ENCODE data around the gene SIAH1.
"Not testable (repeated sequence)": the region's sequence is repeated elsewhere in the genome, so short reads cannot be mapped to it uniquely, and the experiment has no call there.

Gene SIAH1

DNA sequence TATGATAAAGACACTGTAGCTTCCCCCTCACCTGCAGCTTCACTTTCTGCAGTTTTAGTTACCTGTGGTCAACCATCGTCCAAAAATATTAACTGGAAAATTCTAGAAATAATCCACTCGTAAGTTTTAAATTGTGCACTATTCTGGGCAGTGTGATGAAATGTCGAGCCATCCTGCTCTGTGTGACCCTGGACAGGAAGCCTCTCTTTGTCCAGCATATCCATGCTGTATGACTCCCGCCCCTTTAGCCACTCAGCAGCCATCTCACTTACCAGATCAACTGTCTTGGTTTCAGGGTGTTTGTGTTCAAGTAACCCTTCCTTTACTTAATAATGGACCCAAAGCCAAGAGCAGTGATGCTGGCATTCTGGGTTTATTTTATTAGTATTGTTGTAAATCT is 56.1 kb downstream of the SIAH1 start:
- Histone ChIP-seq H3K4me3 (ENCODE audit: low read depth, low read length) (no peak overlapping the region), H3K36me3 (ENCODE audit: insufficient read depth, low read length) (no peaks in the 10 kb centered on the region), H3K79me2 (ENCODE audit: control insufficient read depth, insufficient read depth, low read length, unreplicated experiment) (no peaks in the 10 kb centered on the region), H3K4me1 (ENCODE audit: control insufficient read depth, insufficient read depth, low read length, unreplicated experiment) (no peaks in the 10 kb centered on the region), H3K27me3 (ENCODE audit: insufficient read depth, low read length) (no peaks in the 10 kb centered on the region), H3K27ac (ENCODE audit: low read depth, low read length) (no peak overlapping the region), H2AFZ (ENCODE audit: low read length, unreplicated experiment) (no peak overlapping the region)

DNA sequence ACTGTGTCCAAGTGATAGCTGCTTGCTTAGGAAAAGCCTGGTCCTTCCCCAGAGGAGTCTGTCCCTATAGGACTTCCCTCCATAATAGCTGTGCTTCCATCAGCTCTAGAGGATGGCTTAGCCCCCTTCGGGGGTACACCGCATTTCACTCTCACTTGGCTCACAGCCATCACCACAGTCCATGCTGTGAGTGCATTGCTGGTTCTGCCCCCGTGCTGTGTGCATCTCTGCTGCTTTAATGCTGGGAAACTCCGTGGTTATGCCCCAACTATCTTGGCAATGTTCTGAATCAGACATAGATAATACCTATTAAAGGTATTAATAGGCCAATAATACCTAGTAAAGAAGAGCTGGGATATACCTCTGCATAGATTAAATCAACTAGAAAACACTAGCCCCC is 58.3 kb downstream of the SIAH1 start:
- Histone ChIP-seq H3K4me3 (ENCODE audit: low read depth, low read length) (no peak overlapping the region), H3K27me3 (ENCODE audit: insufficient read depth, low read length) (no peaks in the 10 kb centered on the region), H3K27ac (ENCODE audit: low read depth, low read length) (no peak overlapping the region), H3K36me3 (ENCODE audit: insufficient read depth, low read length) (no peaks in the 10 kb centered on the region), H3K79me2 (ENCODE audit: control insufficient read depth, insufficient read depth, low read length, unreplicated experiment) (no peaks in the 10 kb centered on the region), H3K4me1 (ENCODE audit: control insufficient read depth, insufficient read depth, low read length, unreplicated experiment) (no peaks in the 10 kb centered on the region), H2AFZ (ENCODE audit: low read length, unreplicated experiment) (no peak overlapping the region)

DNA sequence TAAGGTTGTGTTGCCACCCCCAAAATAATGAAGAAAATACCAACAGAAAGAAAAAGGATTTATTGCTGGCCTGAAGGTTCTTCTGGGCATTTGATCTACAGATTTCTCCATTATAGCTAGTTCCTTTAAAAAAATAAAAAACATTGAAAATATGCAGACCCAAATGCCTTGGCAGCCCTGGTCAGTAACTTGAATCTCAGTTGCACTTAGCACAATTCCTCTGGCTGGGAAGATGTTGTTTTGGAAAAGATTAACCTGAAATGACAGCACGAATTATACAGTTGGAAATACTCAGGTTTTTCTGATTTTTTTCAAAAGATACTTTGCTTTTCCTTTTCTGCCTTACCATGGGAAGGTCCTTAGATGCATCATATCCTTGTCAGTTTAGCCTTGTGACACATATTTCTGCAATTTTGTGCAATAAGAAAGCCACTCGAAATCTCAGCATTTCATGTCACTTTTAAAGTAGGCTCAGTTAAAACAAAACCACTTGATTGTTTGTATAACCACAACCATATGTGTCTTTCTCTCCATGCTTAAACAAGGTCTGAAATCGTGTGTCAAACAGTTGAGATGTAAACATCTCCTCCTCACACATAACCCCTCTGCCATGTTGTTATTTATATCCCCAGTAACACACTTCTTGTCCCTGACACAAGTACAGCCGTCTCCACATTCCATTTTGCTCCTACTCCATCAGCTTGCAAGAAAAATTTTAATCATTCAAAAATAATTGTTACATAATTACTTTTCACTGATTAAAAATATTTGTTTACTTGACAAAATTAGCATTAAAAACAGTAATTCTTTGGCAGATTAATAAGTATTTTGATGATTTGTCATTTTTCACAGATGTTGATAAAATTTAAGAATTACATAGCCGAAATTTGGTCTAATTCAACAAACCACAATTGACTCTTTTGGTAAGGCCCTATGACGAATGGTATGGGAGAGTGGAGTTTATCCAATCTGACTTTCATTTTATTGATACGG is 61.1 kb downstream of the SIAH1 start:
- Histone ChIP-seq H3K4me3 (ENCODE audit: low read depth, low read length) (no peak overlapping the region), H3K79me2 (ENCODE audit: control insufficient read depth, insufficient read depth, low read length, unreplicated experiment) (no peaks in the 10 kb centered on the region), H3K4me1 (ENCODE audit: control insufficient read depth, insufficient read depth, low read length, unreplicated experiment) (peaks cover 10% of the 10 kb centered on the region), H3K27me3 (ENCODE audit: insufficient read depth, low read length) (no peaks in the 10 kb centered on the region), H3K27ac (ENCODE audit: low read depth, low read length) (no peak overlapping the region), H3K36me3 (ENCODE audit: insufficient read depth, low read length) (no peaks in the 10 kb centered on the region), H2AFZ (ENCODE audit: low read length, unreplicated experiment) (no peak overlapping the region)

- peaks cover 26% of the 10 kb centered on the region for H3K4me1 ChIP-seq (ENCODE audit: control insufficient read depth, insufficient read depth, low read length, unreplicated experiment)
- H3K27ac ChIP-seq (ENCODE audit: low read depth, low read length) = peak overlapping the region; percentile 75
- H3K4me3 ChIP-seq (ENCODE audit: low read depth, low read length) = no peak overlapping the region
- H3K79me2 ChIP-seq (ENCODE audit: control insufficient read depth, insufficient read depth, low read length, unreplicated experiment) = no peaks in the 10 kb centered on the region
- no peaks in the 10 kb centered on the region for H3K36me3 ChIP-seq (ENCODE audit: insufficient read depth, low read length)
- H3K27me3 ChIP-seq (ENCODE audit: insufficient read depth, low read length) = no peaks in the 10 kb centered on the region
- no peak overlapping the region for H2AFZ ChIP-seq (ENCODE audit: low read length, unreplicated experiment)
Observed at GRCh38 chr16:48321317-48322036, 63.7 kb downstream of the SIAH1 start.

DNA sequence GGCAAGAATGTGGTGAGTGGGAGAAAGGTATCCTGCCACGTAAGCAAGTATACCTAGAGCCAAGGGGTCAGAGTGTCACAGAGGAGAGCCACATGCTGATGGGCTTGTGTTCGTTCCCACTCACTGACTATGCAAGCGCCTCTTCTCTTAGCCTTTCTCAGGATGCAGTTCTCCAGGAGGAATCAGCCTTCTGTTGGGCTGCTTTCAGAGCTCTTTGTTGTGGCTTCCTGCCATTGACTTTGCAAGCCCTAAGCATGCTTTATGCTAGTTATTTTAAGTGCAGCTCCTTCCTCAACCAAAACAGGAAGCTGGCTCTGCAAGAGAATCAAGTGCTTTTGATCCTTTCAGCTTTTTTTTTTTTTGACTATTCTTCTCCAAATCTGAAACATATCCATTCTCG is 66.6 kb downstream of the SIAH1 start:
- no peak overlapping the region for H2AFZ ChIP-seq (ENCODE audit: low read length, unreplicated experiment)
- H3K4me1 ChIP-seq (ENCODE audit: control insufficient read depth, insufficient read depth, low read length, unreplicated experiment) = peaks cover 26% of the 10 kb centered on the region
- no peak overlapping the region for H3K27ac ChIP-seq (ENCODE audit: low read depth, low read length)
- H3K36me3 ChIP-seq (ENCODE audit: insufficient read depth, low read length) = no peaks in the 10 kb centered on the region
- H3K79me2 ChIP-seq (ENCODE audit: control insufficient read depth, insufficient read depth, low read length, unreplicated experiment) = no peaks in the 10 kb centered on the region
- H3K27me3 ChIP-seq (ENCODE audit: insufficient read depth, low read length) = no peaks in the 10 kb centered on the region
- H3K4me3 ChIP-seq (ENCODE audit: low read depth, low read length) = no peak overlapping the region

DNA sequence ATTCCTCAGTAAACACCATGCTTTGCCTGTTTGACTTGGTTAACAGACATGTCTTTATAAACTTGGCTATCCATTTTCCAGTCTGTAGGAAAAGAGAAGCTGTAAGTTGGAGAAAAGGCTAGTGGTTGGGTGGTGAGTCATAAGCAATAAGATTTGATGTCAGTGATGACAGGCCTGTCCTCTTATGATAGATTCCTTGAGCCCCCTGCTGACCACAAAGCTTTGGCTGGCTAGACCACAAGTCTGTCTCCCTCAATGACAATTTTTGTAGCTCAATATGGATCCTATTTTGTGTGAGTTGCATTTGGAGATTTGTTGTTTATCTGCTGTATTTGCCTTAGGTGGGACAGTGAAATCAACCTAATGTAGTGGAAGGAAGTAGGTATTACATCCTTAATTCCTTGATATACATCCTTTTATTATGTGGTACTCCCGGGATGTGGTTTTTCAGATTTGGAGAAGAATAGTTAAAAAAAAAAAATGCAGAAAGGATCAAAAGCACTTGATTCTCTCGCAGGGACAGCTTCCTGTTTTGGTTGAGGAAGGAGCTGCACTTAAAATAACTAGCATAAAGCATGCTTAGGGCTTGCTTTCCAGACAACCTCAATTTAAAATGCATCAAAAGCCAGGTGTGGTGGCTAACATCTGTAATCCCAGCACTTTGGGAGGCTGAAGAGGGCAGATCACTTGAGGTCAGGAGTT is 67.4 kb downstream of the SIAH1 start:
- Histone ChIP-seq H3K79me2 (ENCODE audit: control insufficient read depth, insufficient read depth, low read length, unreplicated experiment) (no peaks in the 10 kb centered on the region), H2AFZ (ENCODE audit: low read length, unreplicated experiment) (no peak overlapping the region), H3K27me3 (ENCODE audit: insufficient read depth, low read length) (no peaks in the 10 kb centered on the region), H3K27ac (ENCODE audit: low read depth, low read length) (0 out of 2 replicates have a peak overlapping the region, but pooled peaks have one; percentile 4), H3K4me1 (ENCODE audit: control insufficient read depth, insufficient read depth, low read length, unreplicated experiment) (peaks cover 26% of the 10 kb centered on the region), H3K4me3 (ENCODE audit: low read depth, low read length) (no peak overlapping the region), H3K36me3 (ENCODE audit: insufficient read depth, low read length) (peaks cover 4% of the 10 kb centered on the region; the same call in 1 of the 2 replicates)

DNA sequence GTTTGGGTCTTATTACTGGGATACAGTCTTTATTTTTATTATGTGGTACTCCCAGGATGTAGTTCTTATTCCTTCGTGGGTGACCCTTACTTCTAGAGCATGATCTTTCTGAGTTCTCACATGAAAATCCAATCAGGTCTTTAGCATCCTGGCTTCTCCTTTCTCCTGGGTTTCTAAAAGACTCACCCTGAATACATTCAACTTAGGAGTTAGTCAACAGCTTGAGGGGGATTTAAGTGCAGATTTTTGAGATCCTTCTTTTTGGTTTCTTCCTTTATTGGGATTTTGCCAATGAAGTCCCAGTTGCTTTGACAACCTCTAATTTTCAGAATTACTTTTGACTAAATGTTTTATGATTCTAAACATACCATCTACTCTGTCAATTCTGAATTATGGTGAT is 68.2 kb downstream of the SIAH1 start:
- Histone ChIP-seq H2AFZ (ENCODE audit: low read length, unreplicated experiment) (no peak overlapping the region), H3K27ac (ENCODE audit: low read depth, low read length) (0 out of 2 replicates have a peak overlapping the region, but pooled peaks have one; percentile 4)

GRCh38 chr16:48313905-48314304 is 71.3 kb downstream of the SIAH1 start:
- H3K79me2 ChIP-seq (ENCODE audit: control insufficient read depth, insufficient read depth, low read length, unreplicated experiment); H3K27ac ChIP-seq (ENCODE audit: low read depth, low read length); H2AFZ ChIP-seq (ENCODE audit: low read length, unreplicated experiment); H3K4me3 ChIP-seq (ENCODE audit: low read depth, low read length); H3K27me3 ChIP-seq (ENCODE audit: insufficient read depth, low read length): not testable (repeated sequence)
- peaks cover 16% of the 10 kb centered on the region for H3K4me1 ChIP-seq (ENCODE audit: control insufficient read depth, insufficient read depth, low read length, unreplicated experiment)
- H3K36me3 ChIP-seq (ENCODE audit: insufficient read depth, low read length) = peaks cover 35% of the 10 kb centered on the region

More for the DNA sequence above, 68.2 kb downstream of the SIAH1 start:
- no peaks in the 10 kb centered on the region for H3K79me2 ChIP-seq (ENCODE audit: control insufficient read depth, insufficient read depth, low read length, unreplicated experiment)
- peaks cover 11% of the 10 kb centered on the region; the same call in 1 of the 2 replicates for H3K36me3 ChIP-seq (ENCODE audit: insufficient read depth, low read length)
- H3K4me3 ChIP-seq (ENCODE audit: low read depth, low read length) = no peak overlapping the region
- H3K27me3 ChIP-seq (ENCODE audit: insufficient read depth, low read length) = no peaks in the 10 kb centered on the region
- peaks cover 26% of the 10 kb centered on the region for H3K4me1 ChIP-seq (ENCODE audit: control insufficient read depth, insufficient read depth, low read length, unreplicated experiment)

DNA sequence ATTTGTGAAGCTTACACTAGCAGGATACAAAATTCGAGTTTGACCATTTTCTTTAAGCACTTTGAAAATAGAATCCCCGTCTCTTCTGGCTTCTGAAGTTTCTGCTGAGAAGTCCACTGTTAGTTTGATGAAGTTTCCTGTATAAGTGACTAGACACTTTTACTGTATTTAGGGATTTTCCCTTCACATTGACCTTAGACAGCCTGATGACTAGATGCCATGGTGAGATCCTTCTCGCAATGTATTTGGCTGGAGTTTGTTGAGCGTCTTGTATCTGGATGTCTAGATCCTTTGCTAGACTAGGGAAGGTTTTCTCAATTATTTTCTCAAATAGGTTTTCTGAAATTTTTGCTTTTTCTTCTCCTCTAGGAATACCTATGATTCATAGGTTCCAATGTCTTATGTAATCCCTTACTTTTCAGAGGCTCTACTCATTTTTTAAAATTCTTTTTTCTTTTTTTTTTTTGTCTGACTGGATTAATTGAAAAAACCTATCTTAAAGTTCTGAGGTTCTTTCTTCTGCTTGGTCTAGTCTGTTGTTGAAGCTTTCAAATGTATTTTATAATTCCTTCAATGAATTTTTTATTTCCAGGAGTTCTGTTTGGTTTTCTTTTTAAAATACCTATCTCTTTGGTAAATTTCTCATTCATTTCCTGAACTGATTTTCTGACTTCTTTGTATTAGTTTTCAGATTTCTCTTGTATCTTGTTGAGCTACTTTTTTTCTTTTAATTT is 74.1 kb downstream of the SIAH1 start:
- Histone ChIP-seq H3K79me2 (ENCODE audit: control insufficient read depth, insufficient read depth, low read length, unreplicated experiment) (no peaks in the 10 kb centered on the region), H3K36me3 (ENCODE audit: insufficient read depth, low read length) (peaks cover 58% of the 10 kb centered on the region), H3K4me1 (ENCODE audit: control insufficient read depth, insufficient read depth, low read length, unreplicated experiment) (no peaks in the 10 kb centered on the region), H3K27ac (ENCODE audit: low read depth, low read length) (no peak overlapping the region), H3K27me3 (ENCODE audit: insufficient read depth, low read length) (no peaks in the 10 kb centered on the region), H2AFZ (ENCODE audit: low read length, unreplicated experiment) (no peak overlapping the region), H3K4me3 (ENCODE audit: low read depth, low read length) (no peak overlapping the region)

All from ACC112 (cell line).